H1 (cell line): ENCODE data around the gene TNFRSF6B. TPM values are rescaled to one million over a fixed set of nuclear protein-coding genes. Genes with fewer than 3 reads are reported as not detected.

Experiments used
- BCL11A ChIP-seq, 2 experiments: IDR thresholded peaks; one replicate each; pipeline ENCODE4 v1.6.1; 2011; ENCODE audit warnings: low read depth in 2 of 2, low read length in 2 of 2, mild to moderate bottlenecking in 2 of 2
- BRCA1 ChIP-seq: IDR thresholded peaks from 2 replicates; pipeline ENCODE4 v1.6.1; 2012; ENCODE audit warnings: low read depth, low read length, improper control_type of control experiment
- CHD2 ChIP-seq: IDR thresholded peaks from 2 replicates; pipeline ENCODE4 v1.6.1; 2012; ENCODE audit warnings: low read length, improper control_type of control experiment
- CREB1 ChIP-seq: IDR thresholded peaks from 2 replicates; pipeline ENCODE4 v1.6.1; 2012; ENCODE audit warnings: inconsistent platforms
- JUN ChIP-seq: IDR thresholded peaks from 2 replicates; pipeline ENCODE4 v1.6.1; 2011; ENCODE audit warnings: low read depth, mild to moderate bottlenecking, improper control_type of control experiment, low read length
- POU5F1 ChIP-seq: IDR thresholded peaks from 2 replicates; pipeline ENCODE4 v1.6.1; 2011; ENCODE audit warnings: low read depth, mild to moderate bottlenecking, low read length, moderate library complexity
- SIX5 ChIP-seq: IDR thresholded peaks from 2 replicates; pipeline ENCODE4 v1.6.1; 2011; ENCODE audit warnings: mild to moderate bottlenecking, low read depth, low read length
- polyA plus RNA-seq, 7 experiments: library from polyadenylated mRNA; depleted of rRNA in 3 of 7; stranded (reverse) in 5 of 7; unstranded in 2 of 7; fragments of >200 nt in 5 of 7; fragments of 200-250 nt in 2 of 7; gene quantifications; 1 replicate in 5 of 7; 2 replicates in 1 of 7; 4 replicates in 1 of 7; pipeline versions ENCODE4 v1.2.1 to v1.2.3, GENCODE V29; 2011 to 2013; ENCODE audit warnings: missing spikeins in 2 of 7, mixed read lengths in 2 of 7
- total RNA-seq: library from RNA; stranded (reverse); fragmentation: NEBNext Ultra II Directional; extraction: Animal tissue kit (Norgen Biotek cat#: 25700); gene quantifications from 2 replicates; pipeline ENCODE4 v1.2.1, GENCODE V29; 2021
- TF ChIP-seq, protein P1 (sequence below): IDR thresholded peaks from 2 replicates; pipeline ENCODE4 v1.6.1; 2011; ENCODE audit warnings: low read length, improper control_type of control experiment

The TNFRSF6B gene
- total and polyA plus RNA-seq, 2 of the 8 experiments (the other 6 are each of a cell fraction or from before 2014, with no cell fraction given): 3.1 TPM; not detected in 1

DNA sequence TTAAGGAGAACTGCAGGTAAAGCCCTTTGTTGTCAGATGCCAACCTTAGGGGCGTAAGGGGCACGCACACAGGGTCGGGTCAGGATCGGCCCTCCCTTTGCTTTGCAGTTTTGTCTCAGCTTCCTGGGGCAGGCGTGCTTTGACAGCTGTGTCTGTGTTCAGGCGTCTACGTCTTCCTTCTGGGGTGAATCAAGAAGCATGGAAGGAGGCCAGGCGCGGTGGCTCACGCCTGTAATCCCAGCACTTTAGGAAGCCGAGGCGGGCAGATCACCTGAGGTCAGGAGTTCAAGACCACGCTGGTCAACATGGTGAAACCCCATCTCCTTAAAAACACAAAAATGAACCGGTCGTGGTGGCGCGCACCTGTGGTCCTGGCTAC is 12.7 kb downstream of the TNFRSF6B start (continued):
- TF ChIP-seq, protein P1, sequence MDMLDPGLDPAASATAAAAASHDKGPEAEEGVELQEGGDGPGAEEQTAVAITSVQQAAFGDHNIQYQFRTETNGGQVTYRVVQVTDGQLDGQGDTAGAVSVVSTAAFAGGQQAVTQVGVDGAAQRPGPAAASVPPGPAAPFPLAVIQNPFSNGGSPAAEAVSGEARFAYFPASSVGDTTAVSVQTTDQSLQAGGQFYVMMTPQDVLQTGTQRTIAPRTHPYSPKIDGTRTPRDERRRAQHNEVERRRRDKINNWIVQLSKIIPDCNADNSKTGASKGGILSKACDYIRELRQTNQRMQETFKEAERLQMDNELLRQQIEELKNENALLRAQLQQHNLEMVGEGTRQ: no peak
- TF ChIP-seq JUN: no peak
- no peak for TF ChIP-seq CHD2
- TF ChIP-seq SIX5: no peak
- TF ChIP-seq POU5F1: no peak
- TF ChIP-seq BRCA1: no peak
- TF ChIP-seq CREB1: no peak
- TF ChIP-seq BCL11A (IDR thresholded peaks at IDR 0.05; ENCODE audit: low read depth in 2 of 2, low read length in 2 of 2): no peak
- TF ChIP-seq, all 59 proteins: peak for 0
